HG02763 (cell line): ENCODE measurements around the gene LMX1A.

Source experiments
- ATAC-seq: cut with Tn5 transposase; IDR thresholded peaks from one replicate; pipeline ENCODE4 v1.9.1; 2021; ENCODE audit warnings: mild to moderate bottlenecking, moderate library complexity; ENCODE audit not compliant: unreplicated experiment

LMX1A gene

DNA sequence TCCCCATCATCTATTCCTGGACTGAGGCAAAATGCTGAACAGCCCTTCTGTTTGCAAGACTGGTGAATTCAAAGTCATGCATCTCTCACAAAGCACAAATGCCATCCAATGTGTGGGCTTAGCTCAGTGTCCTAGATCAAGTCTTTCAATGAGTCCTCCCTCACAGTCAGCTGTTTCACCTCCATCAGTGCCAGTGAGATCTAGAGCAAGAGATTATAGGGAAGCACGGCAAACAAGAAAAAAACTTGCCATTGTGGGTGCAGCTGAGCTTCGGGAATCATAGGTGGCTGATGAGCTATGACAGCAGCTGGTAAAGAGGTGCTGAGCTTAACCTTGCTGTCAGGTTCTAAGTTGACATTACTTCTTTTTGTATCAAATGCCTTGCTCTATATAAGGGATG lies 130.2 kb downstream of the LMX1A start:
- no peak for ATAC-seq

DNA sequence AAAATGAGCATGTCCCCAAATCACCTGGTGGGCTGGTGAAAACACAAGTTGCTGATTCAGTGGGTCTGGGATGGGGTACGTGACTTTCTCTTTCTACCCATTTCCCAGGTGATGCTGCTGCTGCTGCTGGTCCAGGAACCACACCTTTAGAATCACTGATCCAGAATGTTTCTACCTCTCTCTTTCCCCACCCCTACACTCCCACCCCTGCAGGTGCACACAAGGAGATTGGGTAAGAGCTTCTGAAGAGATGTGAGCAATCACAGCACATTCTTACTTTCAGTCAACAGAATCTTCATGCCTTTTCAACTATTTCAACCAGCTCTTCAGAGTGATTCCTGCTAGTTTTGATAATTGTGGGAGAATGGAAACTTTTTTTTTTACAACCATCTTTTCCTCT lies 130.9 kb downstream of the LMX1A start:
- no peak for ATAC-seq

DNA sequence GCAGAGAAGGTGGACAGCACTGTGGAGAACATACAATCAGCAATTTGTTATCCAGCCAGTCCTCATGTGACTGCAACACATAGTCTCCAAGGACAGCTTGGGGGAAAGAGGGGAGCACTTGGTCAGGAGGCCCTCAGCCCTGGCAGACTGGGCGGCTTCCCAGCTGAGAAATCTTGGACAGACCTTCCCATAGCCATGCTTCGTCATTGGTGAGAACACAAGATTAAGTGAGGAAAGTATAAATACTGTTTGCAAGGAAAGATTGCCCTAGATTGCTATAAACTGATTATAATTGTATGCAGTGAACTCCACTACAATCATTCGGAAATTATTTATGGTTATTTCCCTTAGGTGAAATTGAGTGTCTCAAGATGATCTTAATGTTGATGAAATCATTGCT lies 131.5 kb downstream of the LMX1A start:
- no peak for ATAC-seq

DNA sequence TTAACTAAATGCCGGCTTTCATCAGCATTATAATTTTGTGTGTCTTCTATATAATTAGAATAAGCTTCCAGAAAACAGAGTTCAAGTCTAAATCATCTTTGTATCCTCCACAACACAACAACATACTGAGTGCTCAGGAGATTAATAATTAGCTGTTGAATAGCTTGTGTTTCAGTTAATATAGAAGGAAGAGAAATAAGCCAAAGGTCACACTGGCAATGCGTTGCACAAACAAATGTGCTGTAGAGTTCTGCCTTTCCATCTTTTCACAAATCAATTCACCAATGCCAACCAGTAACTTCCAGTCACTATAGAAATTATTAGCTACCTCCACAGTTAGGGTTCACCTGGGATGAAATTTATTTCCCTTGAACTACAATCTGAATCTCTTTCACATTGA lies 132.0 kb downstream of the LMX1A start:
- no peak for ATAC-seq

DNA sequence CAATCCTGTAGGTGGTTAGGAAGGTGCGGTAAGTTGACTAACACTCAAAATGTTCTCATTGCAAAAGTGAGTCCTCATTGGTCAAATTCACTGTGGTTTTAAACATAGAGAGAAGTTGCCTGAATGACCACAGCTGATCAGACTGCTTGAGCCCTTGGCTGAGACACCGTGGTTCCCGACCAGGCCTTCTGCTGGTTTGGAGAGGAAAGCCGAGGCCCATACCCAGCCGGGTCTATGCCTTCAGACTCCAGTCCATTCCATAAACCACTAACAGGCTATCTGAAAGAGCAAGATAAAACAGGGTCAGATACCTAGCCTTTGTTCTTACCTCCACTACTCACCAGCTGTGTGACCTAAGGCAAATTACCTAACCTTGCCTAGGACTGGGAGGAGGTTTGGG lies 133.9 kb downstream of the LMX1A start:
- no peak for ATAC-seq

DNA sequence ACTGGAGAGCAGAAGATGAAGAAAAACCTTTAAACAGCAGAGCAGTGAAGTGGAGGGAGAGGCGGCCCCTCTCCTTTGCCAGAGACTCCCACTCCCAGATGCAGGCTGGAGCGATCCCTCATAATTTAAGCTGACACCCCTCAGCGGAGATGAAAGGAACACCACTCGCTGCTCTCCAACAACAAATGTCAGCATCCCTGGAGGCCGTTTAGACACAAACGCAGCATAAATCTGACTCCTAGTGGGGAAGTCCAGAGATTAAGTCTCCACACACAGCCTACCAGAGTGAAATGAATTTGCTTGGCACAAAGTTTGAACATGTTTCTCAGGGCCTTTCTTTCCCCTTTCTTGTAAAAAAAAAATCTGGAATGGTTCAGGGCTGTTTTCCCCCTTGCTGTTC lies 137.8 kb downstream of the LMX1A start:
- no peak for ATAC-seq

DNA sequence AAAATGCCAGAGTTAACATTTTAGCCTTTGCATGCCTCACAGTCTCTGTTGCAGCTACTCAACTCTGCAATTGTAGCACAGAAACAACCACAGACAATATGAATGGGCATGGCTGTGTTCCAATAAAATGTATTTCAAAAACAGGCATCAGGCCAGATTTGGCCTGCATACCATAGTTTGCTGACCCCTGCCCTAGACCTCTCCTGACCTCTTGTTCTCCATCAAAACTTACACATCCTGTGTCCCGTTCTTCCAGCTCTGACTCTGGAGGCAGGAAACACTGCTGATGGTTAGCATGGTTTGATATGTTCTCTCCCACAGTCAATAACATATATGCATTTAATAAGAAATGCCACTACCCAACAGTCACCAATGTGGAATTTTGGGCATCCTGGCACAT lies 138.6 kb downstream of the LMX1A start:
- ATAC-seq: no peak

DNA sequence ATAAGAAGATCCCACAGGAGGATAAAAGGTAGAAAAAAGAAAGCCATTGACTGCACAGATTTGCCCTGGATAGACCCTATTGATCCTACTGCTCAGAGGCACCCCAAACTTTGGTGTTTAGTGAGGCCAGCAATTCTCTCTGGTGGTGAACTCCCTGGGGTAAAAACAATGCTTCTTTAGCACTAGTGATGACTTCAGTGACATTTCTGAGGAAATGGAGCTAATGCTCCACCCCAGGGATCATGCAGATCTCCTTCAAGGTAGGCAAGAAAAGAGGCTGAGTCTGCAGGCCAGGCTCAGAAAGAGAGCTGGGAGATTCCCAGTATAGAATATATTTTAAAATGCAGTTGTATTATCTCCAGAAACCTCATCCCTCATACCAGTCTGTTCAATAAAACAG lies 140.3 kb downstream of the LMX1A start:
- no peak for ATAC-seq

DNA sequence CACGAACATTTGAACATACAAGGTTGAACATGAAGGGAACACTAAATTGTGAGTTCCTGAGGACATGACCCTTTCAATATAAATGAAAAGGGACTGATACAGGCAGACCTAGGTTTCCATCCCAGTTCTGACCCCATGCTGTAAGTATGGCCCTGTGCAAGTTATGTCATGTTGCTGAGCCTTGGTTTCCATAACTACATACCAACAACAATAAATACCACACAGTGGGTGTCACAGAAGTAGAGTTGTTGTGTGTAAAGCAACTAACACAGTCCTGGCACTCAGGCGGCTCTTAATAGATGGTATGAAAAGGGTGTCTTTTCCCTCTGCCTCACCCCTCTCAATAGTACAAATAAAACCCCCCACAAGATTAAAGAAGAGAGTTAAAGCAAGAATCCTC lies 140.8 kb downstream of the LMX1A start:
- ATAC-seq: no peak

DNA sequence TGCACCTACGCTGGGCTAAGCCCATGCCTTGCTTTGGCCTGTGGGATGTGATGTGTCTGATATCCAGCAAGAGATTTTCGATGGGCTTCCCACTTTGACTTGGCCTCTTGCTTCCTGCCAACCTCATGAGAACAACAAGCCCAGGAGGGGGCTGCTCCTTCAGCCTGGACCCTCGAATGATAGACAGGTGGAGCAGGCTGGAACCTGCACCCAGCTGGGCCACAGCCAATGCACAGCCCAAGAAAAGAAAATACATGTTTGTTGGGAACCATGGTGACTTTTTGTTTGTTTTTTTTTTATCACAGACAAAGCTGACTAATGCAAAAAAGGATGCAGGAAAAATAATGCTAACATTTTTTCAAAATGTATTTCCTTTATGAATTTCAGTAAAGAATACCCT lies 144.3 kb downstream of the LMX1A start:
- no peak for ATAC-seq

DNA sequence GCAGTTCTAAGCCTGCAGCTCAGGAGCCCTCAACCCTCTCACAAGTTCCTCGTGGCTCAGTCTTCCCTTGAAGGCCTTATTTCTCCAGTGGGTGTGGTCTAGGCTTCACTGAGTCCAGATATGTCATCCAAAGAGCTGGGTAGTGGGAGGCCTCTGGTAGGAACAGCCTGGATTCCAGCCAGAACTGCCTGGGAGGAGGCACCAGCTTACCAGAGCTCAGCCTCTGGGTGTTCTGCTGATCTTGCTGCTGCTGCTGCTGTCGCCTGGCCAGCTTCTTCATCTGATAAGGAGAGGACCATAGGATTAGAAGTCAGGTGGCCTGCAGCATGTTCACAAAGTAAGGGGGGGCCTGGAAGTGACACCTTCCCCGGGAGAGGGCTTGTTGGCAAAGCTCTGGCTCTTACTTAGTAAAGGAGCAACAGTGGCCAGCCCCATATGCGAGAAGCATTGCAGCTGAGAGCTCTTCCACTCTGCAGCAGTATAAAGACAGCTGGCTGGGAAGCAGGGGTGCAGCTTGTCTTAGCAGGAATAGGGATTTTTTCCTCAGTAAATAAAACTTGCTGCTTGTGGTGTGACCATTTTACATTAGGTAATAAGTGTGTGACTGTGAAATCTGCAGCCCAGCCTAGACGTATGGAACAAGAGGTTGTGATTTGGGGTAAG lies 148.5 kb downstream of the LMX1A start:
- ATAC-seq: no peak

DNA sequence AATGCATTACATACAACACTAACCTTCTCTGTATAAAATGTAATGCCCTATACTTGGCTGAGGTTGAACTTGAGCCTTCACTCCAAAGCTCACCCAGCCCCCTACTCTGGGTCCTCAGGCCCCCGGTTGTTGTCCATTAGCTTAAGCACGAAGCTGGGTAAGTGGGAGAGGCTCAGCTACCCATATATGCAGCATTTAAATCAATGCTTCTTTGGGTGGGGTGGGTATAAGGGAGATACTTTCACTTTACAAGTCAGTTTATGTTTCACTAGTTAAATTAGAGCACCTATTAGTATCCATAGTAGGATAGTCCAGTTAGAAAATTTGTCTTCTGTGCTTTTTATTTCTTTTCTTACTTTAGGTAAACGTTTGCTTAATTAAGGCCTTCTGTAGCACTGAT lies 151.4 kb downstream of the LMX1A start:
- ATAC-seq: no peak

DNA sequence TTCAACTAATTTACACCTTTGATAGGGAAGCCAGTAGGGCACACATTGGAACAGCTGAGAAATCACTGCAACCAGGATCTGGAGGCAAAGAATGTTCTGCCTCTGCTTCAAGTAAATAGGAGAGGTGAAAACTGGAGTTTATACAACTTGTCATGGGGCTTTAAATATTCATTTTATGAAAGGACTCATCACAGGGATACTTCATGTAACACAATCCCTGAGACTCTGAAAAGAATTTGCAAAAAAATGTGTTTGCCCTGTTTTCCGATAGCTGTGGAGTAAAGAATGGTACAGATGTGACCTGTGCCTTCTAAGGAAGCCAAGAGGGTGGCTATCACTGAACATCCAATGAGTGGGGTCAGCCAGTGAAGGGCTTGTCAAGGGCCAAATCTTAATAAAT lies 152.0 kb downstream of the LMX1A start:
- no peak for ATAC-seq

DNA sequence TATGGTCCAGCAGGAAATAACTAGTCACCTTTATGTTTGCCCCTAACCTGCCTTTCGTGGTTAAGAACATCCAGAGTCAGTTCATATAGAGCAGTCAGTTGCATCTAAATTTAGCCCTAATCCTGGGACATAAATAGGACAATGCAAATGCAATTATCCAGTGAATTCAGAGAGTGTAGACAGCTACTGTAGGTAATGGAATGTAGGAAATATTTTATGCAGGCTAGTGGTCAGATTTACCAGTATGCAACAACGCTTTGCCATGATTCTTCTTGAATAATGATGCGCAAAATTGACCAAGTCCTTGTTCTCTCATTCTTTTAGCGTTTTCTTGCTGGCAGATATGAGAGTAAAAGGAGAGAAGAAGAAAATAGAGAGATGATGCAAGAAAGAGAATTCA lies 165.4 kb downstream of the LMX1A start:
- ATAC-seq: no peak

DNA sequence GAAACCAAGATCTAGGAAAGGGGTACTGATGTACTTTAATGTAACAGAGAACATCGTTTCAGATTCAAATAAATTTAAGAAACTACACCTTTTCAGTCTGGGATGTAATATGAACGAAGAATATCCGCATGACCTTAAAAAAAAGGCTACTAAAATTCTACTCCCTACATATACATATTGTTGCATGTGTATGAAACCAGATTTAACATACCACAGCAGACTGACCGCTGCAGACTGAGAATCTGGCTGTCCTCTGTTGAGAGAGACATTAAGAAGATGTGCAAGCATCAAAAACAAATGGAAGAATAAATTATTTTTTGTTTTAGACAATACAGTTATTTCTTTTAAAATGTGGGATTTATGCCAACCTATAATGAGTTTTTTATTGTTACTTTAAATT lies 166.6 kb downstream of the LMX1A start:
- ATAC-seq: no peak

DNA sequence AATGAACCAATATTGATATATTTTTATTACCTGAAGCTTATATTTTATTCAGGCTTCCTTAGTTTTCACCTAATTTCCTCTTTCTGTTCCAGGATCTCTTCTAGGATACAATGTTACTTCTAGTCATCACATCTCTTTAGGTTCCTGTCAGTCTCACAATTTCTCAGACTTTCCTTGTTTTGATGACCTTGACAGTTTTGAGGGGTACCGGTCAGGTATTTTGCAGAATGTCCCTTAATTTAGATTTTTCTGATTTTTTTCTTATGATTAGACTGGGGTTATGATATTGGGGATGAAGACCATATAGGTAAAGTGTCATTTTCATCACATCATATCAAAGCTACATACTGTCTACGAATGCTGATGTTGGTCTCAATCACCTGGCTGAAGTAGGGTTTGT lies 167.5 kb downstream of the LMX1A start:
- ATAC-seq: no peak

DNA sequence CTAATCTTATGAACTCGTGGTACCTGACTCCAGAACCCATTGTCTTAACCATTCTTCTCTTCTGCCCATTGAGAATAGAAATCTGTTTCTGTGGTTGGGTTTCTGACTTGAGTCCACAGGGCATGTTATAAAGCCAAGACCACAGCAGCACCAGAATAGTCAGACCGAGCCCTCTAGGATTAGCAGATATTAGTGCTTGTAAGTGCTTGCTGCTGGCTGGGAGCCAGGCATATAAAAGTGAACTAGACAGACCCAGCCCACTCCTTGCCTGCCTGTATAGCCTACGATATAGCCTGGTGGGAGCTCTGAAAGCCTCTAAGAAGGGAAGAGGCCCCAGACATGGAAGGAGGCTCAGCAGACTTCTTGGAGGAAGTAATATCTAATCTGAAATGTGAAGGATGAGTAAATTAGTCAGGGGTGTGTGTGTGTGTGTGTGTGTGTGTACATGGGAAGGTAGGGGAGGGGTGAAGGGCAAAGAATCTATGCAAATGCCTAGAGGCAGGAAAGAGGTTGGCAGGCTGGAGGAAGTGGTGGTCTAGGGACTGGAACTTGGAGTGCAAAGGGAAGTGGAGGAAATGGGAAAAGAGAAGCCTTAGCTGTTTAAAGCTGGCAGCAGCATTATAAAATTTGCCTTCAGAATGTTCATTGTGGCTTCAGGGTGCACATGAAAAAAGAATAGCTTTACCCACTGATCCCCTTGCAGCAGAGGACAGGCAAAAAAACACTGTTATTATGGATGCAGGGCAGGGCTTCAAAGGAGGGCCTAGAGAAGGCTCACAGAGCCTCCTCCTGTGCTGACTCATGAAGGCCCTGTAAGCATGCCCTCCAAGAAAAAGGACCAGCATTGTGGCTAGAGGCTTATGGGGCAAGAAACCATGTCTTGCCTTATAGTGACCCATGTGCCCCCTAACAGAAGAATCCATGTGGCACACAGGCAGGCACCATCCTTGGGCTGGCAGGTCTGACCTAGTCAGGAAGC lies 169.2 kb downstream of the LMX1A start:
- ATAC-seq: no peak

DNA sequence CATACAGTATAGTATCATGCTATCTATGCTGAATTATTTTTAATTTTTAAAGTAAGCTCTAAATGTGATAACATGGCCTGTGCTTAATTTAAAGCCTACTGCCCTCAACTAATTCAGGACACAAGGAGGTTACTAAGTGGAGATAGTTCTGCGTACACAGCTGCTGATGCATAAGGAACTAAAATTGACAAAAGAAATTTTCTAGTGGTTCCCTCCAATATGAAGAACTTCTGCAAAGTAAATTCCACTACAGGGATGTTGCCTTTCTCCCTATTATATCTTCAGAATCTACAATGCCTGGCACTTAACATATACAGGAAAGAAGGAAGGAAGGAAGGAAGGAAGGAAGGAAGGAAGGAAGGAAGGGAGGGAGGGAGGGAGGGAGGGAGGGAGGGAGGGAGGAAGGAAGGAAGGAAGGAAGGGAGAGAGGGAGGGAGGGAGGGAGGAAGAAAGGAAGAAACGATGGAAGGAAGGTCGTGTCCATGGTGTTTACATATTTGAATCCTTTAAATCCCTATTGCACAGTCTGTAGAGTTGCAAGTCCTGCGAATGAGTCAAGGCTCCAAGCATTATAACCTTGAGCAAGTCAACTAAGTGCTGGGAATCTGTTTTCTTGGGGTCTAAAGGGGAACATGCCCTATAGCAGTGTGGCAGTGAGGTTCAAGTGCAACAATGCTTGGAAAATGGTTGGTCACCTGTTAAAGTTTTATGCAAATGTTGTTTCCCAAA lies 171.2 kb downstream of the LMX1A start:
- ATAC-seq: no peak

DNA sequence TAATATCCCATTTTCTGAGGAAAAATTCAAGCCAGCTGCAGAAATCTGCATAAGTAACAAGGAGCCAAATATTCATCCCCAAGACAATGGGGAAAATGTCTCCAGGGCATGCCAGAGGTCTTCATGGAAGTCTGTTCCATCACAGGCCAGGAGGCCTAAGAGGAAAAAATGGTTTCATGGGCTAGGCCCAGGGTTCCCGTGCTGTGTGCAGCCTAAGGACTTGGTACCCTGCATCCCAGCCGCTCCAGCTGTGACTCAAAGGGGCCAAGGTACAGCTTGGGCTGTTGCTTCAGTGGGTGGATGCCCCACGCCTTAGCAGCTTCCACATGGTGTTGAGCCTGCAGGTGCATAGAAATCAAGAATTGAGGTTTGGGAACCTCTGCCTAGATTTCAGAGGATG lies 173.5 kb downstream of the LMX1A start:
- ATAC-seq: no peak

DNA sequence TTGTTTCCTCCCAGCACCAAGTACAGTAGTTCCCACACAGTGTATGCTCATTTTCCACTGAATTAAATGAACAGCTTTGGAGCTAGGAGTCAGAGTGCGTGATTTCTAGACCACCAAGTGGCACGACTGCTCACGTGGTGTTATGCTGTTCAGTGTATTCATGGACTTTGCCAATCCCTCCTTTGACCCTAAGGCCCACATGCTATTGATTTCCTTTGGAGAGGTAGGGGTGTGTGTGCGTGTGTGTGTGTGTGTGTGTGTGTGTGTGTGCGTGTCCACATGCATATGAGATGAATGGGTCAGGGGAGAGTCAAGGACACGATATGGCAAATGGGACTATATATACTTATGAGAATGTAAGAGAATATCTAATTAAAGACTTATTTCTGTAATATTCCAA lies 177.2 kb downstream of the LMX1A start:
- ATAC-seq: no peak

DNA sequence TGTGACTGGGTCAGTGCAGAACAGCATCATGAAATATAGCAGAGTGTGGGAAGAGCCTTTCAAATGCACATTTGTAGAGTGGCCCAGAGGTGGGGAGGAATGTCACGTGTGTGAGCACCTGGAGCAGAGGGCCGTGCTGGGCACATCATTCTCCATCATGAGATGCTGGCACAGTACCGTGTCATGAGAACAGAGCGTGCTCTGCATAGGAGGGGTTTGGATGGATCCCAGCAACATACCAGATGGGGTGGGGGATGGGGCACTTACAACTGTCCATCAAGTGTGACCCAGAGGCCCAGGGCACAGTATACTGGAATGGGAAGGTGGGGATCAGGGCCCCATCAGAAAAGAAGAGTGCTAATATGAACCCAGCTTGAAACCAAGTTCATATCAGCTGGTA lies 182.0 kb downstream of the LMX1A start:
- no peak for ATAC-seq

DNA sequence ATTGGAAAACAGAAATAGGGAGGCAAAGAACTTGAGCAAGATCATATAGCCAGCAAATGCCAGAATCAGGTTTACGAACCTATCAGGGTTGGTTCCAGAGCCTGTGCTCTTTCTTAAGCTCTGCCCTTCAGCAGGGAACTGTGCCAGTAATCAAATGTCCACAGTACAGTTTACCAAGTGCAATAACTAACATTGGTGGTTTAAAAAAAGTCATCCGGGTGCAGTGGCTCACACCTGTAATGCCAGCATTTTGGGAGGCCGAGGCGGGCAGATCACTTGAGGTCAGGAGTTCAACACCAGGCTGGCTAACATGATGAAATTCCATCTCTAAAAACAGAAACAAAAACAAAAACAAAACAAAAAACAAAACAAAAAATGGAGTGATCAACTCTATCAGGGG lies 182.7 kb downstream of the LMX1A start:
- no peak for ATAC-seq
